ENCODE measurements around the gene OGDH. TPM values are rescaled to one million over a fixed set of nuclear protein-coding genes. Genes with fewer than 3 reads are reported as not detected.

OGDH gene
- total RNA-seq, 1 donor from 2014 or later: 130 TPM

DNA sequence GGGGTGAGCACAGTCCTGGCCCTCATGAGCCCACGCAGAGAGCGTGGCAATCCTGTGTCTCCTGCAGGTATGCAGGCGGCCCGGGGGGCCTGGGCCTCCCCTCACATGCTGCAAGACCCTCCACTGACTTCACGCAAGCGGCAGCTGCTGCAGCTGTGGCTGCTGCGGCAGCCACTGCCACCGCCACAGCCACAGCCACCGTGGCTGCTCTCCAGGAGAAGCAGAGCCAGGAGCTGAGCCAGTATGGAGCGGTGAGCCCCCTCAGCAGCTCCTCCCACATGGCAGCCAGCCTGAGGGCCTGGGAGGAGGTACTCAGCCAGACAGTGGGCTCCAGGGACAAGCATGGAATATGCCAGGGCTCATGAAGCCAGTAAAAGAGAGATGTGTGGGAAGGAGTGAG, 150.9 kb downstream of the OGDH start:
- intact Hi-C loops (cut with micrococcal nuclease): no loop called here

DNA sequence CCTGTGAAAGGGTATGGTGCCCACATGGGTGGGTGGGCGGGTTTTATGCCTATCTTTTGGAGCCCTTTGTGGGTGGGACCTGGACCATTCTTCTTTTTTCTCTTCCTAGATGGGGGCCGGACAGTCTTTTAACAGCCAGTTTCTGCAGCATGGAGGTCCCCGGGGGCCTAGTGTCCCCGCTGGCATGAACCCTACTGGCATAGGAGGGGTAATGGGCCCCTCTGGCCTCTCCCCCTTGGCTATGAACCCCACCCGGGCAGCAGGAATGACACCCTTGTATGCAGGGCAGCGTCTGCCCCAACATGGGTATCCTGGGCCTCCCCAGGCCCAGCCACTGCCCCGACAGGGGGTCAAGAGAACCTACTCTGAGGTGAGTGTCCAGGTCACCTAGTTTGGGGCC, 151.3 kb downstream of the OGDH start:
- intact Hi-C loops (cut with micrococcal nuclease): no loop called here

Other genes starting within 250 kb of the OGDH start
- 89.6 and 91.1 TPM in 2 replicates for gene NUDCD3, start 116.0 kb upstream of the OGDH start, total RNA-seq
- gene NPC1L1, start 65.3 kb upstream of the OGDH start, total RNA-seq: not detected in 2 replicates
- 96.1 and 101 TPM in 2 replicates for gene DDX56, start 32.7 kb upstream of the OGDH start, total RNA-seq
- gene TMED4, start 24.4 kb upstream of the OGDH start, total RNA-seq: 64.2 and 64.5 TPM in 2 replicates
- gene ZMIZ2, start 142.2 kb downstream of the OGDH start, total RNA-seq: 84.1 and 87.8 TPM in 2 replicates
- gene PPIA, start 190.1 kb downstream of the OGDH start, total RNA-seq: 2,229 and 2,281 TPM in 2 replicates
- 300 and 305 TPM in 2 replicates for gene H2AZ2, start 241.5 kb downstream of the OGDH start, total RNA-seq

Measured in T-helper 2 cell treated with Interferon-gamma antibody and Interleukin-4, amounts not matched to agents 100 ng/mL and 5 ng/mL, for 36 hours (primary cell).